ENCODE measurements around the gene PGR.

The PGR gene

DNA sequence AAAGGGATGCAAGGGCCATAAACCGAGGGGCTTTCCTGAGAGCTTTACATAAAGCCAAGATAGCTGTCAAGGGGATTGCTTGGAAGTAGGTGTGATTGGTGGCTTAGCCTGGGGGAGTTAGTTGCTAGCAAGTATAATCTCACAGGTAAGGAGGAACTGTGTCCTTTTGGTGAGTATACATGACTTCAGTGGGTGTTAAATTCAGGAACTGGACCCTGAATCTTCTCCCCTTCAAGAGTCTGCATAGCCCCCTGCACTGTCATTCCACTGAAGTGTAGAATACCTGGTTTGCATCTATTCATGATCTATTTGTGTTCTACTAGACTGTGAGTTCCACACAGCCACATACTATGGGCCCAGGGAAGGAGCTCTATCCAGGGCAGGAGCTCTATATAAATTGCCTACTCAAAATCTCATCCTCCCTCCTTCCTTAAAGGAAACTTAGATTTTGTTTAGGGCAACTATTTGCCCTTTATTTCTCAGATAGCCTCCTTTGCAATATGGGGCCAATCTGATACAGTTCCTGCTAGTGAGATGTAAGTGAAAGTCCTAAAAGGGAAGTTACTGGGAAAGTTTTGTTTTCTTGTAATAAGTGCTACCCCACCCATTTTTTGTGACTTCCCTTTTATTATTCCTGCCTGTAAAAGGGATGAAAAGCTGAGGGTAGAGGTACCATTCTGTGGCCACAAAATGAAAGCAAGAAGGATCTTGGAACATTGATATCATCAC, 120.5 kb downstream of the PGR start:
- no peak for DNase-seq

DNA sequence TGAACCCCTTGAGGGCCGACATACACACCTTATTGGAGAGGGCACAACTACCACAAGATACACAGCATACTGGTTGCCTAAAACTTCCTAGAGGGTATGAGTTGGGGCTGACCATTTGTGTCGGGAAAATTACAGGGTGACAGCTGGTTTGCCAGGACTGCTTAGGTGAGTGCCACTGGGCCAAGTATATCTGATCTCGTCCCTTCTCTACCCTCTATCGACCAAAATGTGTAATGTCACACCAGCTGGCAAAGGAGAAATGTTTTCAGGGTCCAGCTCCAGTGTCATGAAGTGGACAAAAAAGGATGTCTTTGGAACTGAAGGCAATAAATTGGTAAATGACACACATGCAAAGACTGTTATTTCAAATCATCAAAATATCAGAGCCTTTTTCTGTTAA, 126.1 kb downstream of the PGR start:
- no peak for DNase-seq

DNA sequence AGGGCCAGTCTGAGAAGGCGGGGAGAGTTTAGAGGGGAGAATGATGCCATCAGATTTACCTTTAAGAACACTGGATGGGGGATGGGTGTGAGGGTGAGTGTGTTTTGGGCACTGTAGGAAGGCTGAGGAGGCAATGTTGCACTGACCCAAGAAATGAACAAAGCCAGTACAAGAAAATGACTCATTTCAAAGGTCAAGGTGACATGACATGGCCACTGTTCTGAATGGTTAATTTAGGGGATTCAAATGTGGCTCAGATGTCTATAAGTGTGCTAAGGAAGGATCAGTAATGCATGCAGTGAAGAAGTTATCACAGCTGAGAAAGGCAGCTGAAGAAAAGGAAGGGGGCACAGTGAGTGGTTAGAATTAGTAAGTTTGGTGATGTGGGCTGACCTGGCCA, 129.9 kb downstream of the PGR start:
- no peak for DNase-seq

GRCh38 chr11:100994966-100995365, 134.6 kb downstream of the PGR start:
- DNase-seq: no peak

GRCh38 chr11:100991541-100991940, 138.1 kb downstream of the PGR start:
- peak; percentile 14 for DNase-seq

DNA sequence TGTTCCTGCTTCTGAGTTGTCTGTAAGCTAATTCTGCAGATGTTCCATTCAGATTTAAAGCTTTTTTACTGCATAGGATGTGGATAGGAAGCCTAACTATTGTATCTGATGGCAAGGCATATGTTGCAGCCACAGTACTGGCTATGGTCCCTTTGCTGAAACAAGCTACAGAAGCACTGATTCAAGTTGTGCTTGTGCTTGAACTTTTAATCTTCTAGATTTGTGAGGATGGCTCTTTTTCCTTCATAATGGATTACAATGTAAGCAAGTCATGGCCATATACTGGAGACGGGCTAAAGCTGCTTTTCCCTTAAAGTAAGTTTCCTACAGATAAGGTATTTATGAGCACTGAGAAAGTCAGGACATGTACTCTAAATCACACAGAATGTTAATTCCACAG, 138.7 kb downstream of the PGR start:
- no peak for DNase-seq

DNA sequence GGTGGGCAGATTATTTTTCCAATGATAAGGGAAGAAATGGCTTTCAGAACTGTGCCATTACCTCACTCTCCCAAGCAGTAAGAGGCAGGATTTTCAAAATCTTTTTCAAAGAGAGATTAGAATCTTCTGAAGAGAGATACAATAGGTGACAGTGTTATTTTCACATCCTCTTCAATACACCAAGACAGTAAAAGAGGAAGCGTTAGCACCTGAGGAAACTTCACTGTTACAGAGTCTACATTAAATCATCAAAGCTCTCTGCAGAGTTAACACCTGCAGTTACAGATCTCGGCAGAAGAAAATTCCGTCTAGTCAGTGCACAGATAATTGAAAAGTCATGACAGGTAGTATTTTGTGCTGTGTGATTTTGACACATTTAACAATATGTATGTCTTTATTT, 144.9 kb downstream of the PGR start:
- DNase-seq: no peak

- no peak for DNase-seq
Measured at GRCh38 chr11:100981196-100981824, 148.3 kb downstream of the PGR start.

DNA sequence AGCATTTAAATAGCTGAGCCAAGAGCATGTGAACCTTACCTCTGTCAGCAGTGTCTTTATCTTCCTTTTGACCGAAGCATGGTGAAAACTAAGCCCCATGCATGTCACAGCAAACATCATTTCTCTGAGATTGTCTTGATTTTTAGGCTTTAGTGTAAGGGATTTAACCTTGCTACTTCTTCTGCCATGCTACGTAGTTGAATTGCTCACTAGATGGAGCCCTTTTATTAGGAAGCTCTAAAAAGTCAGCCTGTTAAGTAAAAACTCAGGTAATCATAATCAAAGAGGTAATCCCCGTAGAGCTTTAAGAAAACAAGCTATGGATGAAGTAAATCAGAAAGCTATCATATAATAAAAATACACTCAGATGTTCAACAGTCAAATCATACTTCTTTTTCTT, 149.5 kb downstream of the PGR start:
- DNase-seq: no peak
